CD4-positive, alpha-beta T cell treated with Interleukin-10 for 1 hour (primary cell): ENCODE data around the gene DYSF.

Experiments used
- DNase-seq: peaks from one replicate; pipeline ENCODE4 v3.0.0-alpha.2; 2020

The DYSF gene

DNA sequence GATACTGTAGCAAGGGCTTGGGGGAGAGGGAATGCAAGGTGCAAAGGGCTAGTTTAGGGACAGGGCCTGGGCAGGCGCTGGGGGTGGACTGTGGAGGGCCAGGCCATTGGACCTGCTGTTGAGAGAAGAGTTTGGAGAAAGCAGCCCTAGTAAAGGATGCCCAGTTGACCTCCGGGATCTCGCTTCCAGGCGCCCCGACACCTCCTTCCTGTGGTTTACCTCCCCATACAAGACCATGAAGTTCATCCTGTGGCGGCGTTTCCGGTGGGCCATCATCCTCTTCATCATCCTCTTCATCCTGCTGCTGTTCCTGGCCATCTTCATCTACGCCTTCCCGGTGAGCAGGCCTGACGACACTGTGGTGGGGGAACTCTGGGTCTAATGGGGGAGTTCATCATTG is 229.0 kb downstream of the DYSF start:
- DNase-seq, result no peak

GRCh38 chr2:71683070-71683469 is 229.7 kb downstream of the DYSF start:
- DNase-seq, result no peak

DNA sequence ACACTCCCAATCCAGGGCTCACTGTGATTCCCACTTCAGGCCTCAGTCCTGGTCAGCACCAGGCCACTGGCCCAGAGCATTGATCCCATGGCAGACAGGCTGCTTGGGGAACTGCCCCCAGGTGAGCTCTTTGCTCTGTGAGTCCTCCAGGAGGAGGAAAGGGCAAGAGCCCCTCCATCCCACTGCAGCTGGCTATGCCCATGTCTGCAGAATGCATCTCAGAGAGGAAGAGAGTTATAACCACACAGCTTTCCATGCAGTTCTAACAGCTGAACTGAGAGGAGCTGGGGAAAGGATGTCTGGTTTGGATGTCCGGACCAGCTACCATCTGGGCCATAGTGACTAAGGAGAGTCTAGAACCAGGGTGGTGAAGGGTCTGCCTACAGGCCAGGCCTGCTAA is 230.3 kb downstream of the DYSF start:
- DNase-seq, result no peak

DNA sequence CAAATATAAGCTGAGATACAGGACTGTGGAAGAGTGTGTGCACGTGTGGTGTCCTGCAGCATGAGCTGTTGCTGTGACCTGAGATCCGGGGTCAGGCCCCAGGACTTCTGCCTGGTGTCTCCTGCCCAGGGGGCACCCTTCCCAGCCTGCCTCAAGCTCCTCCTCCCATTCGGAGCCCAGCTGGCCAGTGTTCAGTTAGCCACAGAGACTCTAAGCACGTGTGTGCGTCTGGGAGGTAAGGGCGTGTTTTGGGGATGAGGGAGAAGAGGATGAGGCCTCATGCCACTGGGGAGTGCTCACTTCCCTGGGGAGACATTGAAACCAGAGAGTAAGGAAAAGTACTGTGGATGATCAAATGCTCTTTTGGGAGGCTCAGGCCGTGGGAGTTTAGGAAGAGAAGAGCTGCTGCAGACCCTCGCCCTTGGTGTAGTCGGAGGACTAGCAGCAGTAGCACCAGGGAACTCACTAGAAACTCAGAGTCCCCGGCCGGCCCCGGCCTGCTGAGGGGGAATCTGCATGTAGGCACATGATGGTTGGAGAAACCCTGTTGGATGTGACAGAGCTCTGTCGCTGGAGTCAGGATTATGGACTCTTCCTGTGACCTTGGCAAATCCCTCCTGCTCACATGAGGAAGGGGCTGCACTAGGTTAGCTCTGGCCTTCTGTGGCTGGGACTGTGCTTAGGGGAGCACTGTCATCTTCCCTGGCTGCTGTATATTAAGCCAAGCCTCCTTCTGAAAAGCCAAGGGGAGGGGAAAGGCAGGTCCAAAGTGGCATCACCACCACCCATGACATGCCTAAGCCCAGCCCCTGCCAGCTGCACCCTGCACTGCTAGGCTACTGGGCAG is 231.1 kb downstream of the DYSF start:
- no peak for DNase-seq

DNA sequence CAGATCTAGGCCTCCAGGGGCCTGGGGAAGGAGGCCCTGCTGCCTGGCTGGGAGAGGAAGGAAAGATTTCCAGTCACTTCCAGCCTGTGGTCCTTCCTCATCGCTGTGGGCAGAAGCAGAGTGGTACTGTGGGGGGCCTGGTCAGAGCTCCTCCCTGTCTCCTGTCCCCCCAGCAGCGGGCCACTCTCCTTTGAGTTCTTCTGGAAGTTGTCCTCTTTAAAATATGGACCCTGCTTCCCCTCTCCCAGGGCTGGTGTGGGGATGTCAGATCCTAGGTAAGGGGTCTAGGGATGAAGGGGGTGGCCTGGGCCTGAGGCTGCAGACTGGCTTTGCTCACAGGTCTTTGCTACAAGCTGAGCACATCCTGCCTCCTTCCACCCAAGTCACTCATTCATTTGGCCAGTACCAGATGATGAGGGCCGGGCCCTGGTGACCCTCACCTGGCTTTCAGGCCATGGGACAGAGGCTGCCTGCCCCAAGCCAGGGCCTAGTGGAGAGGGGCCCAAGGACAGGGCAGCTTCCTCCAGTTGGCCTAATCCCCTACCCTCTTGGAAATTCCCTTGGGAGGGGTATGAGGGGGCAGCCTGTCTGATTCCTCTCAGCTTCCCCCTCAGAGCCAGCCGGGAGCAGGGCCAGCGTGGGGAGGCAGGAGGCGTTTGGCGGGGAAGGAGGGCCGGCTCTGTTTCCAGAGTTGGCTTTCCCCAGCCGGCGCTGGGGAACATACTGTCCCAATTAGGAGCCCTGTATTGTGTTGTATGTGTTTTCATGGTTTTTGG is 231.9 kb downstream of the DYSF start:
- no peak for DNase-seq

DNA sequence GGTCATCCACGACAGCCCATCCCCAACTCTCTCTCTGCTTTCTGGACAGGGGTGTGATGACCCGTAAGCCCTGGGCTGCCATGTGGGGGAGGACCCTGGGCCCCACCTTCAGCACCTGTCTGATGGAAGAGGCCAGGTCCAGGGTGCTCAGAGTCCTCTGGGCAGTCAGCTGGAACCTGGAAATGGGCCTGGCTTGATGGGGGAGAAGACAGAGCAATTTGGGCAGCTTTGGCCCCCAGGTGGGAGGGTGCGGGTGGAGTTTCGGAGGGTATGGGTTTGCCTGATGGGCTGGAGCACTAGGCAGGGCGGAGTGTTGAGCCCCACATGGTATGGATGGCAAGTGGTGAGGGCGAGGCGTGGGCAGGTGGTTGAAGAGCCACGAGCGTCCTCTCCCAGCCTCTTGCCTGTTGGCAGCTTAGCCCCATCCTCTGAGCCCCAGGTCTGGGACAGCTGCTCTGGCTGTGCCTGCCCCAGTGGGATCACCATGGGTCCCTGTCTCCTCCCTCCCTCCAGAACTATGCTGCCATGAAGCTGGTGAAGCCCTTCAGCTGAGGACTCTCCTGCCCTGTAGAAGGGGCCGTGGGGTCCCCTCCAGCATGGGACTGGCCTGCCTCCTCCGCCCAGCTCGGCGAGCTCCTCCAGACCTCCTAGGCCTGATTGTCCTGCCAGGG is 232.7 kb downstream of the DYSF start:
- no peak for DNase-seq

DNA sequence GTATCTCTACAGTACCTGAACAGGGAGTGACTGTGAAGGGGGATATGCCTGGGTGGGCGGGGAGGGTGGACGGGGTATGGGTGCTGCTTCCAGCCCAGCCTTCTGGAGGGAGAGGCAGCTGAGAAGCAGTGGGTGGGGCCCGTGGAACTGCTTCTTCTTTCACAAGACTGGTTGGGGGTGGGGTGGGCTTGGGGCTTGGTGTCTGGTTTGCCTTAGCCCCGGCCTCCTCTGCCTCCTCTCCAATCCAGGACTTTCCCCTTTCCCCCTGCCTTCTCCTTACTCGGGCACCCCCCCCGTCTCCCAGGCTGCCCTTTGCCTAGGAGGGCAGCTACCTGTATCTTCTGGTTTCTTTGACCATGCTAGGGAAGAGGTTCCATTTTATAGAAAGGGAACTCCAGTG is 233.4 kb downstream of the DYSF start:
- DNase-seq, result no peak

GRCh38 chr2:71687412-71687811 is 234.1 kb downstream of the DYSF start:
- DNase-seq, result no peak

DNA sequence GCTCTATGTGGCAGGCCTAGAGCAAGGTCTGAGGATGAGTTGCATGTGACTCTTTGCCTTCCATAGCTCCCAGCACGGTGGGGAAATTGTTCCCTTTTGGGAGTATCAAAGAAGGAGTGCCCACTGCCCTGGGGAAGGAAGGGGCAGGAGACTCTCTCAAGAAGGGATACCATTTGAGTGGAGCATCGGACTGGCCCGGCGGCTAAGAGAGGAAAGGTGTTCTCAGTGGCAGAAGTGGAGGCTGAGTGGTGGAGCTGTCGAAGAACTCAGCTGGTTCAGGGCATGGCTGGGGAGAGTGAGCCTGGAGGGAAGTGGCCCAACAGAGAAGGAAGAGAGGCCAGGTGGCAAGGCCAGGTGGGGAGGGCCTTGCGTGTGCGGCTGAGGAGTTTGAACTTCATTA is 235.2 kb downstream of the DYSF start:
- DNase-seq, result no peak

DNA sequence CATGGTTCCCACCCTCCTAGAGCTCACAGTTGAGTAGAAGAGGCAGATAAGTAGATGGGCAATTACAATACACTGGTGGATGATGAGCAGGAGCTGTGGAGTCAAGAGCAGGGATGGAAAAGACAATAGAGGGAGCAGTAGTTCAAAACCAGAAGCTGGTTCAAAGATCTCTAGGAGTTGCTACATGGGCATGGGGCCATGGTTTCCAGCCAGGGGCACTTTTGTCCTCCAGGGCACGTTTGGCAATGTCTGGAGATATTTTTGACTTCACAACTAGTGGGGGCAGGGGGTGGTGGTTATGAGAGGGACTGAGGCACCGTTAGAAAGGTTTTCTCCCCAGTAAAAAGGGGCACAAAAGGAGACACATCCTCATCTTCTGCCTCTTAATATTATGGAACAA is 236.0 kb downstream of the DYSF start:
- DNase-seq, result no peak

- no peak for DNase-seq
These were observed 236.8 kb downstream of the DYSF start for GRCh38 chr2:71689968-71690834.

DNA sequence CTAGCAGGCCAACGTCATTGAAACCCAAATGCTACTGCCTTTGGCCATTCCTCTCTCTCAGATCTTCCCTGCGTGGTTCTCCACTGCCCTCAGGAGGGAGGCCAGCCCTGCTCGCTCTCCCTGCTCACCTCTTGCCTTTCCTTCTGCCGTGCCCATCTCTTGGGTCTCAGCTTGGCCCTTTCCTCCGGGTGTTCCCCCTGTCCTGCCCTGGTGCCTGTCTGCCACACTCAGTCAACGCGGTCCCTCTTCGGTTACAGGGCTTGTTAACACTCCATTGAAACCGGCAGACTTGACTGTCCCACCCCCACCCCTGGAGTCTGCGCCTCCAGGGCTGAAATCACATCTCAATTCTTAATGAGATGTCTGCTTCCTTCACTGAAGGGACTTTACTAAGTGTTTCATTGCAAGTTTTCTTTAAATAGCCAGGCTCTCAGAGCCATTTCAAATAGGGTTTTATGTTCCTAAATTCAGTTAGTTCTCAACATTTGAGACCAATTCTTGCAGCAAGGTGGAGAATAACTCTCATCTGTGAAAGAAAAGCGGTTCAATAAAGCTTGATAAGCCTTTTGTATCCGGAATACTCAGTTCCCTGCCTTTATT is 237.6 kb downstream of the DYSF start:
- DNase-seq, result no peak

GRCh38 chr2:71691747-71692441 is 238.5 kb downstream of the DYSF start:
- DNase-seq, result no peak

DNA sequence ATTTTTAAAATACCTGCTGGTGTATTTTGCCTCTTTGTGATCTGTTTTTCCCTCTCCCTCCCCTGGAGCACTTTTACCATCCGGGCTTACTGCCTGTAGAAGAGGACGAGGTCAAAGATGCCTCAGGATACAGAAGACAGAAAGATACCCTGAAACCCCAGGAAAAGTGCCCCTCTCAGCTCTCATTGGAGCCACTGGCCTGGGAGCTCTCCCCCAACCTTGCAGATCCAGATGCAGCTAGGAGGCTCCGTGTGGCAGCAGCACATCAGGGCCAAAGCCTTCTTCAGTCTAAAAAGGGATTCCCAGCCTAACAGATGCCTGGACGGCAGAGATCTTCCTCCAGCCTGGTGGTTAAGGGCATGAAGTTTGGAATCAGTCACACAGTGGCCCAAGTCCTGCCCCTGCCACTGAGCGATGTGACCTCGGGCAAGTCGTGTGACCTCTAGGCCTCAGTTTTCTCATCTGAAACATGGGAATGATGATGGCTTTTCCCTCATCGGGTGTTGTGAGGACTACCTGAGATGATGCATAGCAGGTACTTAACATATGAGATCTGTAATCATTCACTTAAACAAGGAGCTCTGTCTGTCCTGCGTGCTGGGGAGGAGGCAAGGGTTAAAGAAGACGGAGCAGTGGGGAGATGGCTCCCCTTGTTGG is 239.4 kb downstream of the DYSF start:
- no peak for DNase-seq

DNA sequence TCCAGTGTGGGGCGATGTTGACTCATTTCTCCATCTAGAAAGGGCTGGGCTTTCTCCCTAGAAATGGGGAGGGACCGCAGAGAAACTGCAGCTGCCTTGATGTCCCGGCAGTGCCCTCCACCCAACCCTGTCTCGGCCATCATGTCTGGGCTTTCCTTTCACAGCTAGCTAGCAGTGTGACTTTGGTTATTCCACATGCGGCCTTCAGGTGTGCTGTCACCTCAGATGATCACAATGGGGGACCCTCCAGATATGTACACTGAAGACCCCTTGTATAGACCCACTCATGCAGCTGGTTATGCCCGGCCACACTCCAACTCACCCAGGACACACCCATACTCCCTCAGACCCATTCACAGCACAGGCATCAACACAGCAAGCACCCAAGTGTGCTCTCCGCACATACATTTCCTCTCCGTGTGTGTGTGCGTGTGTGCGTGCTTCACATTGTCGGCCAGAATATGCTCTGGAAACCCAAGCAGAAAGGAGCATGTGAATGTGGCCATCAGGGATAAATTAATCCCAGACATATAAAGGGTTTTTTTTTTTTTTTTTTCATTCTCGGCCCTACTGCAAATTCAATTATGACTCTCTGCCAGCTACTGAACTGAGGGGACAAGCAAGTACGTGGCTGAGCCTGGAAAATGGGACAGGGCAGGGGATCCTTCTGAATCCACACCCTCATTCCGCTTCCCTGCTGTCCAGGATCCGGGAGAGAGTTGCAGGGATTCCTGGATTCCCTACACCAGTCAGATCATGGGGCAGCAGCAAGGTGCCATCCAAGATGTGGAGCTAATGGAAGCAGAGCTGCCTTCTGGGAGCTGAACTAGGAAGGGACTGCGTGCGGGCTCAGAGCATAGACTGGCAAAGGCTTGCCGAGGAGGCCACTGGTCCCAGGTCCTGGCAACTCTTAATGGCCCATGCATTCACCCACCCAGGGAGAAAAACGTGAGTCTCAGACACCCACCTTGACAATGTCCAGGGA is 240.2 kb downstream of the DYSF start:
- no peak for DNase-seq

GRCh38 chr2:71694501-71695234 is 241.3 kb downstream of the DYSF start:
- no peak for DNase-seq

DNA sequence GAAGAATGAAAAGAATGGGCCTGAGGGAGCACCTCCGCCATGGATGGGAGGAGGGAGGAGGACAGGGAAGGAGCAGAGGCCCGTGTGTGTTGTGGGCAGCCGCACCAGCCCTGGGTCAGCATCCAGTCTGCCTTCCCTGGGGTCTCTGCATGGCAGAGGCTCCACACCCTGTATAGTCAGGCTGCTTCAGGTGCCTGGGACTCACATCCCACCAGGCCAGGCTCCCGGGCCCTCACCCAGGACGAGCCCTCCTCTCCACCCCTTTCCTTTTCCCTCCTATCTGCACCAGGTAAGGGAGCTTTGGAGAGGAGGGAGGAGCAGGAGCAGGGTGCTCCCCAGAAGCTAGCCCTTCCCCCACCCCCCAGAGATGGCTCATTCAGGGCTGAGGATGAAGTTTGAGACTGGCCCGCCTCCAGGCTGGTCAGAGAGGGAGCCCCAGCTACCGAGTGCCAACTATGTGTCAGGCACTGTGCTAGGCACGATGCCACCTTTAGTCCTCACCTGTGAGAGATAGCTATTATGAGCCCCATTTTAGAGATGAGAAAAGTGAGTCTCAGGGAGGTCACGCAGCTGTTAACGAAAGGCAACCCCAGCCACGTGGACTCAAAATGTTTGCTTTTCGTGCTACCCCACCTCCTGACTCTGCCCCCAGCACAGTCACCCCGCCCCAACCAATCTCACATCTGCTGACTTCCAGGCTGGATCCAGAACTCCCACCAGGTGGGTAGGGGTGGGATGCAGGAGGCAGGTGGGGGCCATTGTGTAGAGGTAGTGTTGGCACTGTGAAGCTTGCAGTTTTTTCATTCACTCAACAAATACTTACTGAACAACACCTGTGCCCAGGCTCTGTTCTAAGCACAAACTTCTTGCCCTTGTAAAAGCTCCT is 242.1 kb downstream of the DYSF start:
- DNase-seq, result no peak

DNA sequence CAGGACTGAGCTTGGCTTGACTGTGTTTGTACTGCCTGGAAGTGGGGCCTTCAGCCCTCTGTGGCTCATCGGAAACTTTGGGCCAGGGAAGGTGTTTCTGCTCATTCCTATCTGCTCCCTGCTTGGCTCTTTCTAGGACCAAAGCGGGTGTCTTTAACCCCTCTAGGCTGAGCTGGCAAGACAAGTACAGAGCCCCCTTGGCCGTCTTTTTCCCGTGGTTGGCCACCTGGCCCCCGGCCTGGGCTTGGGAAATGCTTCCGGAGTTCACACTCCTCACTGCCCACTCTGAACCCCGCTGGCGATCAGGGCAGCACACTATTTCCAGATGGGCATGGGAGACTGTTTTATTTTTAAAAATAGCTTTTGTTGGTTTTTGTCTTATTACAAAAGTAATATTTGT is 243.0 kb downstream of the DYSF start:
- no peak for DNase-seq
